ENCODE data around the gene ORC6.

Gene ORC6

DNA sequence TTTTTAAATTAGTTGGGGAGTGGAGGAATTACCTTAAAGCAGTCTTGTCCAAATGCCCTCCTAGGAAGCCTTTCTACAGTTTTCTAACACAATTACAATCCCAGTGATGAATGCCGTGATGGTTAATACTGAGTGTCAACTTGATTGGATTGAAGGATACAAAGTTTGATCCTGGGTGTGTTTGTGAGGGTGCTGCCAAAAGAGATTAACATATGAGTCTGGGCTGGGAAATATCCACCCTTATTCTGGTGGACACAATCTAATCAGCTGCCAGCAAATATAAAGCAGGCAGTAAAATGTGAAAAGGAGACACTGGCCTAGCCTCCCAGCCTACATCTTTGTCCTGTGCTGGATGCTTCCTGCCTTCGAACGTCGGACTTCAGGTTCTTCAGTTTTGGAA, 12.2 kb downstream of the ORC6 start:
- no peak for DNase-seq

DNA sequence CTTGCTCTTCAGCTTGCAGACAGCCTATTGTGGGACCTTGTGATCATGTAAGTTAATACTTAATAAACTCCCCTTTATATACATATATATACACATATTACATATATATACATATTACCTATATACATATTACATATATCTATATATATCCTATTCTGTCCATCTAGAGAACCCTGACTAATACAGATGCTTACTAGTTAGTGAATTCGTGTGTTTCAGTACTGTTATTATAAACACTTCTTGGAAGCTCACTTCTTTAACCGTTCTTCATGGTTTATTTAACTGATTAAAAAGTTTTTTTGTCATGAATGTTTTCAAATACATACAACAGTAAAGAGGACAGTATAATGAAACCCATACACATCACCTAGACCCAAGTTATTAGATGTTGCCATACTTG, 12.6 kb downstream of the ORC6 start:
- no peak for DNase-seq

- no peak for DNase-seq
Measured at GRCh38 chr16:46706642-46707041, 17.2 kb downstream of the ORC6 start.

- DNase-seq, result no peak
Measured at GRCh38 chr16:46709469-46710005, 20.1 kb downstream of the ORC6 start.

DNA sequence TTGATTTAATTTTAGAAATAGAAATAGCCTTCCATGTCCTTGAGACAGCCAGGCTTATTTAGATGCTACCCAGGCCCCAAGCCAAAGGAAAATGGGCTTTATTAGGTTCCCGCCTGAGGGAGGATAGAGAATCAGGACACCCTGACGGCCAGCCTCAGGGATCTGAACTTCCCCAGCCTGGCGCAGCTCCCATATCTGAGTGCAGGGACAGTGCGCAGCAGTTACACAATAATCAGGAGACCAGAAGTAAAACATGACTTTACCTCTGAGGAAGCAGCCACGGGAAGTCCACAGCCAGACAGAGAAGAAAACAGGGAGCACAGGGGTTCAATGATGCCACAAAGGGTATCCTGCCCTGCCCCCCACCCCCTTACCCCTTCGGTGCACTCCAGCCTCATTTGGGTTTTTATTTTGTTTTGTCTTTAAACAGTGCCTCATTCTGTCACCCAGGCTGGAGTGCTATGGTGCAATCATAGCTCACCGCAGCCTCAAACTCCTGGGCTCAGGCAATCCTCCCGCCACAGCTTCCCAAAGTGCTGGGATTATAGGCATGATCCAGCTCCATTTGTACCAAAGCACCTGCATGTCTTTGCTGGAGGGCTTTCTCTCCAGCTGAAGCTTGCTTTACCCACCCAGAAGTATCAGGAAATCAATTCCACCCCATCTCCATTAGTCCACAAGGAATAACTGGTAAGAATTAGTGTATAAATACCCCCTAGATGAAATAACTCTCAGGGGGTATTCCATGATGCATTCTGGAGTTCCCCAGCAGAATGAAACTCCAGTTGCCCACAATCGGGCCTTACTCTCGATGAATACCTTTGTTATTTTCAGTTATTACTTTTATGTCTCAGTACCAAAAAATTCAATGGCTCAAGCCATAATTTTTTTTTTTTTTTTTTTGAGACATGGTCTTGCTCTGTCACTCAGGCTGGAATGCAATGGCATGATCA, 21.9 kb downstream of the ORC6 start:
- DNase-seq, result no peak

GRCh38 chr16:46712911-46713310, 23.5 kb downstream of the ORC6 start:
- no peak for DNase-seq

DNA sequence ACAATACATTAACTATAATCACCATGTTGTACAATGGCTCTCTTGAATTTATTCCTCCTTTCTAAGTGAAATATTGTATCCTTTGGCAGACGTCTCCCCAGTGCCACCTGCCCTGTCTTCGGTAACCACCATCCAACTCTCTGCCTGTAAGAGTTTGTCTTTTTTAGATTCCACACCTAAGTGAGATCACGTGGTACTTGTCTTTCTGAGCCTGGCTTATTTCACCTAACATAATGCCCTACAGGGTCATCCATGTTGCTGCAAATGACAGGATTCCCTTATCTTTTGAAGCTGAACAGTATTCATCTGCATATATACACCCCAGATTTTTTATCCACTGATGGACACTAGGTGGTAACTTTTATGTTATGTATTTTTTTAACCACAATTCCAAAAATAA, 24.2 kb downstream of the ORC6 start:
- DNase-seq, result no peak

DNA sequence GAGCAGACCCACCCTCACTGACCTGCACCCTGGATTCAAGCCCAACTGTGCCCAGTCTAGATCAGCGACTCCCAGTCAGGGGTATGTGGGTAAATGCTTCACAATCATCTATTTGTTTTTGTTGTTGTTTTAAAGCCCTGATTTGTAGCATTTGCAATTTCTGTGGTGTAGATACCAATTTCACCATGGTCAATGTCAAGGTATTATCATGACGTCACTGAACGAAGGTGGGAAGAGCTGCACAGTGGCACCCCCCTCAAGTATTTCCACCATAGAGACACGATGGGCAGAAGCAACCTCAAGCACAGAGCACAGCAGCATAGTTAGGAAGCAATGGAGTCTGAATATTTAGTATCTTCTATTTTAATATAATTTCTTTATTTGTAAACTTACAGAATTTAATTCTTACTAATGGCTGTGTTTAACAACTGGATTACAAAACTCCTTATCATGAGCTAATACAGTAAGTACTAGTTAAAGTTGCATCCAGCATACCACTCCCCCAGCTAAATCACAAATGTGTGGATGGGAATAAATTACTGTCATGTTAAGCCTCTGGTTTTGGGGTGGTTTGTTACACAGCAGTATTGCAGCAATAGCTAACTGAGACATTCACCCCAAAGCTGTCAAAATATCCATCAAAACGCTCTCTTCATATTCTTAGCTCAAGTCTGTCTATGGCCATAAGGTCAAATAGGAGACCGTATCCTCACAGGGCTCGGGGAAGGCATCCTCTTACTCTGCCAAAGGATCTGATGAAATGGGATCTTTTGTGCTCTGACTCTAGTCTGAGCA, 25.5 kb downstream of the ORC6 start:
- DNase-seq, result no peak

GRCh38 chr16:46715769-46716305, 26.4 kb downstream of the ORC6 start:
- no peak for DNase-seq

GRCh38 chr16:46717692-46718091, 28.2 kb downstream of the ORC6 start:
- DNase-seq, result no peak

GRCh38 chr16:46718214-46718613, 28.8 kb downstream of the ORC6 start:
- DNase-seq, result no peak

GRCh38 chr16:46719528-46719927, 30.1 kb downstream of the ORC6 start:
- no peak for DNase-seq

- DNase-seq, result no peak
Measured at GRCh38 chr16:46720619-46721018, 31.2 kb downstream of the ORC6 start.

GRCh38 chr16:46721885-46722284, 32.4 kb downstream of the ORC6 start:
- no peak for DNase-seq

- no peak for DNase-seq
Measured at GRCh38 chr16:46727184-46727583, 37.7 kb downstream of the ORC6 start.

GRCh38 chr16:46727630-46728029, 38.2 kb downstream of the ORC6 start:
- DNase-seq, result no peak

GRCh38 chr16:46728806-46729205, 39.3 kb downstream of the ORC6 start:
- DNase-seq, result no peak

DNA sequence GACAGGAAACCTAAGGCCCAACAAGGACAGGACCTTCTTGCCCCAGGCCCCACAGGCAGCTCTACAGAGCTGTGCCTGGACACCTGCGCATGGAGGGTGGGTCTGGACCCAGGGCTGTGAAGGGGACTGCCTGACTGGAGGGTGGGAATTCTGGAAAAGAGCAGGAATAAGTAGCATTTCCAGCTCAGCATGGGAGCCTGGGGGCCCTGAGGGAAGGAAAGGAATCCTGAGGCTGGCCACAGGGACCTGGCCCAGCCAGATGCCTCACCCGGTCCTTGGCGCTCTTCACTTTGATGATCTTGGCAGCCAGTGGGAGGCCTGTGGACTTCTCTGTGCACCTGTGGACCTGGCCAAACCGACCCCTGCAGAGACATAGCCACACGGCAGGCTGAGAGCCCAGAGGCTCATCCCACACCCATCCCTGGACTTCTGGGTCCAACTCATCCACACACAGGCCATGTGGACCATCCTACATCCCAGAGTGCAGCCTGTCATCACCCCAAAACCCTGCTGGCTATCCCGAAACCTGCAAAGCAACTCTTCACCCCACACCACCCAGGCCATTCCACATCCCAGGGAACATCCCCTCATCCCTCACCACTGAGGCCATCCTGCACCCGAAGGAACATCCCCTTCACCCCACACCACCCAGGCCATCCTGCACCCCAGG, 40.0 kb downstream of the ORC6 start:
- no peak for DNase-seq

DNA sequence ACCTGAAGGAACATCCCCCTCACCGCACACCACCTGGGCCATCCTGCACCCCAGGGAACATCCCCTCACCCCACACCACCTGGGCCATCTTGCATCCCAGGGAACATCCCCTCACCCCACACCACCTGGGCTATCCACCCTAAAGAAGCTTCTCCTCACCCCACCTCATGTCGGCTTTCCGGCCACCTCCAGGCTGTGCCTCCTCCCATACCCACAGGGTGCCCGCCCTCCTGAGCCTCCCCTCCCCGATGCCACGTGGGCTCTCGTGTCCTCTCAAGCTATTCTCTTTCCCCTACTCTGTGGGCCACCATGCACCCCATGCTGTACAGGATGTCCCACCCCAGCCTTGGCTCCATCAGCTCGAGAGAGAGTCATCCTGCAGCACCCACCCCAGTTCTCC, 40.7 kb downstream of the ORC6 start:
- DNase-seq, result no peak

DNA sequence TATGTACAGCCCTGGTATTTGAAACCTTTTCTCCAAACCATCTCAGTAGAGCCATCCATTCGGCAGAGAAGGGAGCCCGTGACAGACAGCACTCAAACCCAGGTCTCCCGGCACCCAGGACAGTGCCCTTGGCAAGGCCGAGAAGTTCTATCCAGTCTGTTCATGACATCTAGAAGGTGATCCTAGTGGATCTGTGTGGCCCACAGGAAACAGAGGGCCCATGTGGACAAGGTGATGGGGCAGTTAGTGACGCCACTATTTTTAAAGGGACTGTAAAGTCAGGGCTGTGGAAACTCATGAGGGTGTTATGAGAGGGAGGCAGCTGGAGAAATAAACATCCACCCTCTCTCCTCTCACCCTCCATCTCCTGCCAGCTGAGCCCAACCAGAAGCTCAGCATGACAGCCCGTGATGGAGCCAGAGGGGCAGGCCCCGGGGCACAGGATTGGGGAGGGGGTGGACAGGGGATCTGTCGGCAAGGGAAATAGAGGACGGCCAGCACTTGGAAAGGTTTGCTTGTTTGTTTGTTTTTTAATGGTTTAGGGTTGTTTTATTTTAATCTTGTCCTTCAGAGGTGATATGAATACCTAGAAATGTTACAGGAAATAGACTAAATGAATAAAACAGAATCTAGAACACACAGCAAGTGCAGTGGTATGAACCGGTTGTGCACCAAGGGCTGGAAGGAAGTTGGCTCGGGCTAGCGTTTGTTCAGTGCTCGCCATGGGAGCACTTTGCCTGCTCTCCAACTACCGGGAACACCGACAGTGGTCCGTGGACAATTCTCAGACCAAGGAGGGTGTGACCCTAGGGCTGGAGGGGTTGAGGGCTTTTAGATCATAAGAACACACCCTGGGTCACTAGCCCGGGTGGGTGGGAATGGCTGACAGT, 41.6 kb downstream of the ORC6 start:
- DNase-seq, result no peak

DNA sequence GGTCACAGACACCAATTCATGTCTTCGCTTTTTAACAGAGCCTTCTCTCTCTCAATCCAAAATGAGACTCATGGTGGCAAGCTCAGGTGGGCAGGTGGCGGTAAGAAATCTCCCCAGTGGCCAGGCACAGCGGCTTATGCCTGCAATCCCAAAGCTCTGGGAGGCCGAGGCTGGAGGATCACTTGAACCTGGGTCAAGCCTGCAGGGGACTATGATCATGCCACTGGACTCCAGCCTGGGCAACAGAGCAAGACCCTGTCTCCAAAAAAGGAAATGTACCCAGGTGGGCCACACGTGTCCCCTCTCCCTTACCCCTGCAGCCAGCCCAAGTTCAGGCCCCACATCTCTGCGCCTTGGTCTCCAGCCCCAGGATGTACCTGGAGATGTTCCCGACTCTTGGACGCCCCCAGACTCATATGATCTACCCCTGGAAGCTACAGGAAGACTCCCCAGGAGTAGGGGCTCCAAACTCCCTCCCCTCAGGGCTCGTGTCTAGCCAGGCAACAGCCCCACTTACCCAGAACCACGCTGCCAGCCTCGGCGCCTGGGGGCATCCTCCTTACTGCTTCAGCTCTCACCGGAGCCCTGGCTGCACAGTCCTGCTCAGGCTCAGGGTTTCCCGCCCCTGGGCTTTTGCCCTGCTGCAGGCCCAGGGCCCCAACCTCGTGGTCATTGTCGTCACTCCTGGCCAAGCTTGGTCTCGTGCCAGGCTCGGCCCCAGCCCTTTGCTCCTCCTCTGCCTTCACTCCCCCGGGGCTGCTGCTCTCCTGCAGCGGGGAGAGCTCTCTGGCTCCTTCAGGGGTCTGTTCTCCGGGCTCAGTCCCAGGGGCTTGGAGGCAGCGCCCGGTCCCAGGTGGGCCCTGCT, 42.5 kb downstream of the ORC6 start:
- no peak for DNase-seq

Measured in T-helper 2 cell (primary cell).